Right ventricle myocardium superior (tissue), 1 donor: Measurements from ENCODE around the gene SAPCD1. TPM values are rescaled to one million over a fixed set of nuclear protein-coding genes. Genes with fewer than 3 reads are reported as not detected.
A peak's percentile ranks its signal among the peaks of the same experiment; 100 is the strongest.

Experiments used
- ATAC-seq: fragments of 200-7000 bp; cut with Tn5 transposase; one replicate; pipeline ENCODE4 v1.9.1; 2020; ENCODE audit warnings: mild to moderate bottlenecking; ENCODE audit not compliant: poor library complexity
- DNase-seq: peaks from one replicate; pipeline ENCODE4 v3.0.0-alpha.2; 2020
- intact Hi-C: fragments of 100-400 bp; cut with DNase I; formaldehyde crosslinking; loops from one replicate; pipeline ENCODE4 v1.11.2; 2022
- total RNA-seq: library from RNA; stranded (reverse); fragmentation: NEBNext Ultra II Directional; extraction: Animal tissue kit (Norgen Biotek cat#: 25700); gene quantifications from one replicate; pipeline ENCODE4 v1.2.1, GENCODE V29; 2021
- donor health status: DM: no; HTN: yes; CAD: no; lungs with severe emphysema.

Gene SAPCD1
- total RNA-seq, 1 donor from 2014 or later = 0.86 TPM

DNA sequence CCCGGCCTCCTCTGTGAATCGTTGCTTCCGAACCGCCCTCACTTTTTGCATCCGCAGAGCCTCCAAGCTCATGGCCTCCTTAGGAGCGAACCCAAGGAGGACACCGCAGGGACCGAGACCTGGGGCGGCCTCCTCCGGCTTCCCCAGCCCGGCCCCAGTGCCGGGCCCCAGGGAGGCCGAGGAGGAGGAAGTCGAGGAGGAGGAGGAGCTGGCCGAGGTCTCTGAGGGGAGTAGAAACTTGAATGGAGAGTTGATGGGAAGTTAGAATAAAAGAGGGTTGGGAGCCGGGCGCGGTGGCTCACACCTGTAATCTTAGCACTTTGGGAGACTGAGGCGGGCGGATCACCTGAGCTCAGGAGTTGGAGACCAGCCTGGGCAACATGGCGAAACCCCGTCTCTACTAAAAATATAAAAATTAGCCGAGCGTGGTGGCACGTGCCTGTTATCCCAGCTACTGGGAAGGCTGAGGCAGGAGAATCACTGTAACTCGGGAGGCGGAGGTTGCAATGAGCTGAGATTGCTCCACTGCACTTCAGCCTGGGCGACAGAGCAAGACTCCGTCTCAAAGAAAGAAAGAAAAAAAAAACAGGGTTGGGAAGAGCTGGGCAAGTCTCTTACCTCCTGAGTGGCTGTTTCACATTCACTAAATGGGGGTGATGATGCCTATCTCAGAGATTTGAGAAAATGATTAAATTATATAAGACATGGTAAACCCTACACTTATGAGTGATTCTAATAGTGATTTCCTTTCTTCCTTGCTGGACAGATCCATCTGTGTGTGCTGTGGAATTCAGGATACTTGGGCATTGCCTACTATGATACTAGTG is 21.8 kb upstream of the SAPCD1 start:
- intact Hi-C loops = no loop called here
- ATAC-seq = peak; percentile 1
- peak; percentile 53 for DNase-seq

DNA sequence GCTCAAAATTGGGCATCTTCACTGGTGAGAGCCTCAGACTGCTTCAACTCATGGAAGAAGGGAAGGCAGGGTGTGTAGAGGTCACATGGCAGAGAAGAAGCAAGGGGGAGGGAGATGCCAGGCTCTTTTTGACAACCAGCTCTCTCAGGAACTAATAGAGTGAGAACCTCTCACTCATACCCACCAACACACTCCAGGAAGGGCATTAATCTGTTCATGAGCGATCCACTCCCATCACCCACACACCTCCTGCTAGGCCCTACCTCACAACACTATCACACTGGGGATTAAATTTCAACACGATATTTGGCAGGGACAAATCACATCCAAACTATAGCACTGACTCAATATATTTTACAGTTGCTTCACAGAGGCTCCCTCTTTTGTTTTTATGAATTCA is 20.6 kb upstream of the SAPCD1 start:
- no peak for ATAC-seq
- intact Hi-C loops = no loop called here
- DNase-seq = no peak

DNA sequence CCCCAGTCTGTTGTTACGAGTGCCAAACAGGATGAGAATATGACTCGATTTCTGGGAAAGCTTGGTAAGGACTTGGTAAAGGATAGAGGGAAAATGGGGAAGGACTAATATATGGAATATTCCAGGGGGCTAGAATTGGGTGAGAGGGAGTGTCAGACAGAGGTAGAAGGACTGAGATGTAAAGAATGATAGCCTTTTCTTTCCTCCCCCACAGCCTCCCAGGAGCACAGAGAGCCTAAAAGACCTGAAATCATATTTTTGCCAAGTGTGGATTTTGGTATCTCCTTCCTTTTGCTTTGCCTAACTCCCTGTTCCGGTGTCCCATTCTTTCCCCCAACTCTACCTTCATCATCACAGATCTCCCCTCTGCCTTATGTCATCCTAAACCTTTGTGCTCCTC is 19.6 kb upstream of the SAPCD1 start:
- DNase-seq (no peak), ATAC-seq (no peak)
- intact Hi-C loops = no loop called here

DNA sequence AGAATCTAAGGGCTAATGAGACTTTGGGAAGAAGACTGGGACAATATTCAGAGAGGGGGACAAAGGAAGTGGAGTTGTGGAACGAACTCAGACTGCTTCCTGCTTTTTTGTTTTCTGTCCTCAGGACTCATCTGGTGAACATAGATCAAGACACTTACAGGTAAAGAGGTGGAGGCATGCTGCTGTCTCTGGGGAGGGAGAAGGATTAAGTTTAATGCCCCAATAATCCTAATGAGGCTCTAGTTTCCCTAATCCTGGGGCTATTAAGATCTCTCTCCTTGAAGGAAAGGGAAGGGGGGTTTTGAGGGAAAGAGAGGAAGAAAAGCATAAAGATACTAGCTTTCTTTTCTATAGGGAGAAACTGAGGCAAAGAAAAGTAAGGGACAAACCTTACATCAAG is 18.0 kb upstream of the SAPCD1 start:
- intact Hi-C loops = no loop called here
- DNase-seq (no peak), ATAC-seq (no peak)

DNA sequence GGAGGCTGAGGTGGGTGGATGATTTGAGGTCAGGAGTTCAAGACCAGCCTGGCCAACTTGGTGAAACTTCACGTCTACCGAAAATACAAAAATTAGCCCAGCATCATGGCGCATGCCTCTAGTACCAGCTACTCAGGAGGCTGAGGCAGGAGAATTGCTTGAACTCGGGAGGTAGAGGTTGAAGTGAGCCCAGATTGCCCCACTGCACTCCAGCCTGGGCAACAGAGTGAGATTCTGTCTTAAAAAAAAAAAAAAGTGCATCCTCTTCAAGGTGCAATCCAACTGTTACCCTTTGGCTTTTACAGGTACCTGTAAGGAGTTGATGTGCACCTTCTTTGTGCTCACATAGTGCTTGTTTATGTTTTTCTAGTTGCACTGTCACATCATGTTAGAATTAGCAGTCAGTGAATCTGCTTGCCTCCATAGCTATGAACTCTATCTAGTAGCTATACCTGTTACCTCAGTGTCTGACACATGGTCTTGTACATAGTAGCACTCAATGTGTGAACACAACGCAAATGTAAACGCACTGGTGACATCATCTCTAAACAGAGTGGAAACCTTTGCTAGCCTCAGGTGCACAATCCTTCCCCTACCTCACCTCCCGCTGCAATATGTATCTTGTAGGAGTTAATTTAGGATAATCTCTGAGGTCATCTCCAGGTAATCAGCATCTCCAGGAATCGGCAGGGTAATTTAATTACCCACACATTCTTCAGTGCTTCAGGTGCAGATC is 13.0 kb upstream of the SAPCD1 start:
- intact Hi-C loops = no loop called here
- DNase-seq = no peak
- no peak for ATAC-seq

DNA sequence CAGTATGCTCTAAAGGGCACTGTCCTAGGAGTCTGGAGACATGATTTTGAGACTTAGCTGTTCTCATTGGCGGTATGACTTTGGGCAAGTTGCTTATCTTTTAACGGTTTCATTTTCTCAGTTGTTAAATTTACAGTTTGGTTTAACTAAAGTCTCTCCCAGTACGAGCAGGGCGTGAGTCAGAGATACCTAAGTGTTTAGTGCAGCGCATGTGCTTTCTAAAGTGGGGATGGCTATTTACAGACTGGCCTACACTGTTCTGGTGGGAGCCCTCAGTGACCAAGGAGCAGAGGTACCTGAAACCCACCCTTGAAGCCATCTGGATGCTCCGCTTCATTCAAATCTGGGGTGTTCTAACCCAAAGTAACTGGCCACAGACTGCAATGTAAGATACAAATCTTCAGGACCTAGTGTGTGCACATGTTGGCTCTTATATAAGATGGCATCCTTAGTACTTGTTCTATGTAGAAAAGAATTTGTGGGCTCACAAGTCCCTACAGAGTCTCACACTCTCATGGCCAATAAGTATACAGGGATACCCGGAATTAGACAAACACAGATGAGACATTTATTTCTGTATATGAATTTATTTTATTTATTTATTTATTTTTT is 11.9 kb upstream of the SAPCD1 start:
- DNase-seq (no peak), ATAC-seq (no peak)
- intact Hi-C loops = no loop called here

DNA sequence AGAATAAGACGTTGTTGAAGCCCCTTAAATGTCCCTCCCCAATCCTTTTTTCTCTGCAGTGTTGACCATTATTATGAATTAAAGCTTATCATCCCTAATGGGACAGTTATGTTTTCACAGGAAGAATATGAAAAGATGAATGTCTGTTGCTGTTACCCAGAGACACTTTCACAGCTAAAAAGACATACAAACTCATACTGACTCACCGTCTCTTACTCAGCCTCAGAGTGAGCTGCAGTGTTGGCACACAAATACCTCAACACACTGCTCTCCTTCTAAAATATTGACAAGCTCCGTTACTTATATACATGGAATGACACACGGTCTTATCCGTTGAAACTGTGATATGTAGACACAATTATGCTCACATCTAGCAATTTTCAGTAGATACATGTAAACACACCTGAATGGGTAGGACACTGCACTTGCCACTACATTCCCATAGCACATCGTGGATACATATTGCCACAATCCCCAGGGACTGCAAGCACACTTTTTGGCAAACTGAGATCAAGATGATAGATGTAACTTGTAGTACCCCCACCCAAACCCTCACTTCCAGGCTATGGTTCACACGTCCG is 9.6 kb upstream of the SAPCD1 start:
- DNase-seq = no peak
- no peak for ATAC-seq
- intact Hi-C loops = no loop called here

DNA sequence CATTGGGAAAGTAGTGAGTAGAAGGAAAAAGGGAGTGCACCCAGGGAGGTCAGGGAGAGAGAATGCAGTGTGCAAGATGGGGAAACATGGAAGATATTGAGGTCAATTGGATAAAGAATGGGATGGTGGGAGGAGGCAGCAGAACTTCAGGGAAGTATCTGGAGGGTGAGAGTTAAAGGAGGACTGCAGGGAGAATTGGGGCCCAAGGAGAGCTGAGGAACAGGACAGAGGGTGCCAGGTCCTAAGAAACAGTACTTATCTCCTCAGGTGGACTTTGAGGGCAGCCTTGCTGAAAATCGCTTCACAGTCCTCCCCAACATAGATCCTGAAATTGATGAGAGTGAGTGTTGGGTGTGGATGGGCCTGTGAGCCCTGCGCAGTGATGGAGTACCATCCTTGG is 4.2 kb upstream of the SAPCD1 start:
- no peak for ATAC-seq
- intact Hi-C loops = no loop called here
- DNase-seq = no peak

DNA sequence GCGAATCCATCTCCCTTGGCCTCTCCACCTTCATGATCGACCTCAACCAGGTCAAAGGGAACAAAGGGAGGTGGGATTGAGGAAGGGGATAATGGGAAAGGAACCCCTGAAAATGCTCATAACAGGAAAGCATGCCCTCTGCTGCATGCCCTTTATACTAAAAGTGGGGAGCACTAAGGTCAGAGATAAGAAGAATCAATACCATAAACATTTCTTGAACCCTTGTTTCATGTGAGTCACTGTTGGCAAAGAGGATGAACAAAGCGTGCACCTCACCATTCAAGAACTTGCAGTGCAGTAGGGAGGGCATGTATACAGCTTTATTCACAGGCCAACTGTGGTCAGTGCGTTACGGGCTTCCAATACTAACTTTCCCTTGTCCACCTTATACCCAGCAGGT is 1.7 kb upstream of the SAPCD1 start:
- DNase-seq = no peak
- intact Hi-C loops = no loop called here
- no peak for ATAC-seq

DNA sequence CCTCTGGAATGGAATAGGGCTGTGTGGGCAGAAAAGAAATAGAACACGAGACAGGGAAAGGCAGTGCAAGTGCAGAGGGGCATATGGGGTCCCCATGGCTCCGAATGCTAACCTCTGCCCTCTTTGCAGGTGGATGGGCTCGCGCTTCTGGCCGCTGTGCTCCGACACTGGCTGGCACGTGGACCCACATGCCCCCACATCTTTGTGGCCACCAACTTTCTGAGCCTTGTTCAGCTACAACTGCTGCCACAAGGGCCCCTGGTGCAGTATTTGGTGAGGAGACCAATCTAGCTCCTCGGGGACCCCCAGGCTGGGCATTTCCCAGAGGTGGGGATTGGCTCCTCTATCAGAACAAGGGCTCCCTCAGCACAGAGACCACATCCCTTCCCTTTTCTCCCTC is 1.1 kb upstream of the SAPCD1 start:
- no peak for ATAC-seq
- DNase-seq = no peak
- intact Hi-C loops = no loop called here

DNA sequence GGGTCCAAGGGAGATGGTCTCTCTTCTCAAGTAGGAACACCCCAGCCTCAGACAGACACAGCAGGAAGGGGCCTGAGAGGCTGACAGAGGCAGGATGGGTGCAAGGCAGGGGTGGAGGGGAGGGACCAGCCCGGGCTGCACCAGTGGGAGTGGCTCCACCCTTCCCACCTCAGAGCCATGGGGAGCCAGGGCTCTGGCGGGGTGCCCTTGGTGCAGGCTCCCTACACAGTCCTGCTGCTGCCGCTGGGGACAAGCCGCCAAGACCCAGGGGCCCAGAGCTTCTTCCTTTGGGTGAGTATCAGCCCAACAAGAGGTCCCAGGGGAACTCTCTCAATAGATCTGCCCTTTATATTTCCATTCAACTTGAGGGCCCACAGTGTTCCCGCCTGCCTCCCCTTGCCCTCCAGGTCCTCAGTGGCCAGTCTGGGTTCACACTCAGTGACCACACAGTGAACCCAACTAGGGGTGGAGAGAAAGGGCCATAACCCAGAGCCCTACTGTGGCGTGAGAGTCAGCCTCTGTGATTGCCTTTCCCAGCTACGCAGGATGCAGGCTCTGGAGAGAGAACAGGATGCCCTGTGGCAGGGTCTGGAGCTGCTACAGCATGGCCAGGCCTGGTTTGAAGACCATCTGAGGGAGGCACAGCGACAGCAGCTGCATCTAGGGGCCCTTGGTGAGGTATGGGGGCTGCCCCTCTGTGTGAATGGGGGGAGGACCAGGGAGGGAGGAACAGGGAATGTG is 592 bp downstream of the SAPCD1 start:
- intact Hi-C loops = no loop called here
- no peak for ATAC-seq
- no peak for DNase-seq

DNA sequence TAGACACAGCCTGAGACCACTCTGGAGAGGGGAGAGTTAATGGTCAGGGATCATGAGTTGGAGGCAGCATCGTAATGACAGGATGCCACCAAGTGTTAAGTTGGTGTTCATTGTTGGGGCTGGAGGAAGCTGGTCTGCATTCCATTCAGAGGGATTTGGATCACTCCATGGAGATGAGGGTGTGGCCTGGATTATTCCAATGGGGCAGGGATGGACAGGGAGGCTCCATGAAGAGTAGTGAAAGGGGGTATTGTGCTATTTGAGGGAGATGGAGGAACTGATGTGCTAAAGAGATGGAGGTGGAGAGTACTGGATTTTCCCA is 1.1 kb downstream of the SAPCD1 start:
- no peak for DNase-seq
- no peak for ATAC-seq
- intact Hi-C loops = no loop called here

DNA sequence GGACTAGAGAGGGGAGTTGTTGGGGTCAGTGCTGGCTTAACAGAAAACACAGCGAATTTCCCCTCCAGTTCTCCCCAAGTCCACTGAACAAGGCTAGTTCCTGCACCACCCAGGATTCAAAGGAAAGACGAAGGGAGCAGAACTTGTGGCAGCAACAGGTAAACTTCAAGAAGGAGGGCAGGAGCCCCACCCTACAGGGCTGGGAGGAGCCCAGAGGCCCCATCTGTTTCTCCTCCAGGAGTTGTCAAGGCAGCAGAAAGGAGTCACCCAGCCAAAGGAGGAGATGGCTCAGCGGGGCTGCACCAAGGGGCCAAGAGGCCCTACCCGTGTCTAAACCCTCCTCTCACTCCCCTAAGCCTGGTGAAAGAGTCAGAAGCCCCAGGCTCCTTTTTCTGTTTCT is 1.7 kb downstream of the SAPCD1 start:
- ATAC-seq = no peak
- intact Hi-C loops = no loop called here

DNA sequence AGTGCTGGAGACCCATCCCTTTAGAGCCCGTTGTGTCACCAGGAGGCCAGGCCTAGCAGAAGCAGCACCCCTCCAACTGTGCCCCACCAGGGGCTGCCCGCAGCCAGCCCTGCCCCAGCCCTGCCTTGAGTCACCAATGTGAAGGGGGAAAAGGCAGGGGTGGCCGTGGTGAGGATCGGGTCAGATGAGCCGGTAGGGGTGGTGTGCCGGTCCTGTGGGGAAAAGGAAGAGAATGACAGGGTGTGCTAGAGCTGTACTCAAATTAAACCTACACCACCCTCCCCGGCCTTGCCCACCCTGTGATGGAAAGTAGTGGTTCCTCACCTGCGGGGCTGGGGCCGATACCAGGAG is 3.1 kb downstream of the SAPCD1 start:
- no peak for DNase-seq
- intact Hi-C loops = no loop called here

More for the DNA sequence above, 1.7 kb downstream of the SAPCD1 start:
- DNase-seq = no peak

DNA sequence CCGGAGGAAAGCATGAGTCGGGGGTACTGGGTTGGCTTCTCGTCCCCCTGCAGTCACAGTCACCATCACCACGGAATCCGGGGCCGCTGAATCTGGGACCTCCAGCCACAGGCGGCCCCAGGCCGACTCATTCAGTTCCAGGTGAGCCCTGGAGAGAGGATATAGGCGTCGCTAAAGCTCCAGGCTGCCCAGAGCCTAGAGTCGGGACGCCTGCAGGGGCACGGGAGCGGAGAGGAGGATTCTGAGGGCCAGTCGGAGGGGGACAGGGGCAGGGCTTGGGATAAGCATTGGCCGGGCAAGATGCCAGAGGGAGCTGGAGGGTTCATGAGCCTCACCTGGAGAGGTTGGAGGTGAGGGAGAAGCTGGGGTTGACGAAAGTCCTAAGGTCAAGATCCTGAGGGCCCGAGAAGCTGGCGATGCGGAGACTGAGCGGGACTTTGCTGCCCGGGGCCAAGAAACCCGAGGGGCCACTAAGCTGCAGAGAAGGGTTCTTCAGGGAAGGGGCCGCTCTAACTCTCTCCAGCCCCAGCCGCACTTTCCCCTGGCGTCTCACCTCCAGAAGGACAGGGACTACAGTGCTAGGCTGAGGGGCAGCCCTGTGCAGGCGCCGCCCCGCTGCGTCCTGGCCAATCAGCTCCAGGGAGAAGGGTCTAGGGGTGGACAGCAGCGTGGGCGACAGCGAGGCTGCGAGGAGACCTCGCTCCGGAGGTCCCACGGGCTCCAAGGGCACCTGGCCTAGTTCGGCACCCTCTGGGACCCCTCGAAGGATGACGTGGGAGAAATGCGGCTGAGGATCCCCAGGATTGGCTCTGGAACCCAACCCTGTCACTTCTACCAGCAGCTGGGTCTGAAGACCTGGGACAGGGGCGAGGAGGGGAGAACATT is 3.7 kb downstream of the SAPCD1 start:
- no peak for DNase-seq
- intact Hi-C loops = no loop called here
- ATAC-seq = peak; percentile 51

More for the DNA sequence above, 3.1 kb downstream of the SAPCD1 start:
- no peak for ATAC-seq

DNA sequence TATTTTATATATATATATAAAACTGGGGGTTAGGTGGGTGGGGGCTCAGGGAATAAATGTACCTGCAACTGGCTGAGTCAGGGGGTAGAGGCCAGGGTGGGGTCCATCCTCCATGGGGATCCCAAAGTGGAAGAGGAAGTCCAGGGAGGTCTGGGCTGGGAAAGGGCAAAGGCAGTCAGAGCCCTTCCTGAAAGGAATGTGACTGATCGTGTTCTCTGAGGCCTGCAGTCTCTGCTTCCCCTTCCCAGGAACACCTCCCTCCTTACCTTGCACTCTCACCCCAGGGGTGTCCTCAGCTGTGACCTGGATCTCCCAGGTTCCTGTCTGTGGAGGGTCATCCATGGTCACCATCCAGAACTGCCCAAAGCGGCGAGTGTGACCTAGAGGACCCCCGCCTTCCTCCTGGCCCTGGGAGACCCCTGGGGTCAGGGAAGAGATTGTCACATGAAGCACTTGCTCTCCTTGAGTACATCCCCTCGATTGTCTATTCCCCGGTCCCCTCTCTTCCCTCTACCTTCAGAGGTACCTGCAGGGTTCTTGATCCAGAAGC is 4.7 kb downstream of the SAPCD1 start:
- ATAC-seq (no peak), DNase-seq (no peak)

DNA sequence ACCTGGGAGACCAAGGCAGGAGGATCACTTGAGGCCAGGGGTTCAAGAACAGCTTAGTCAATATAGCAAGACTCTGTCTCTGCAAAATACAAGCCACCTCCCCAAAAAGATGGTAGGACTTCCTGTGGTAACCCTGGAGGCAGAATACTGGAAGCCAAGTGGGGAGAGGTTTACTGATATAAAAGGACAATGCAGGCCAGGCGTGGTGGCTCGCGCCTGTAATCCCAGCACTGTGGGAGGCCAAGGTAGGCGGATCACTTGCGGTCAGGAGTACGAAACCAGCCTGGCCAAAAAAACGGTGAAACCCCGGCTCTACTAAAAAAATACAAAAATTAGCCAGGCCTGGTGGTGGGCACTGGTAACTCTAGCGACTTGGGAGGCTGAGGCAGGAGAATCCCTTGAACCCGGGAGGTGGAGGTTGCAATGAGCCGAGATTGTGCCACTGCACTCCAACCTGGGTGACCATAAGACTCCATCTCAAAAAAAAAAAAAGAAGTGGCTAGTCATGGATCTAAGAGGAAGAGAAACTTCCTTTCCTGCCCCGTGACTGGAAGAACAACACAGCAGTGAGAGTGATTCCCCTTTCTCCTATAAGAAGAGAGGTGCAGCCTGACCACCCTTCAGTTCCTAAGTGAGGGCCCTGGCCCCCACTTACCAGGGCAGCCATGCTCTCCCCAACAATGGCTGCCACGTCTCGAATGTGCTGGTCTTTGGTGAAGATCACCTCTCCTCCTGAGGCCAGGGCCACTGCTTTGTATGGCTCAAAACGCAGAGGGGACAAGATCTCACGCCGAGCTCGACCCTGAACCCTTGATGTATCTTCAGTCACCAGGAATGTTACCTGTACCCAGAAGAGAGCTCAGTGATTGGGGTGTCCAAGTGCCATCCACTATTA is 6.2 kb downstream of the SAPCD1 start:
- intact Hi-C loops = no loop called here
- DNase-seq = no peak
- peak; percentile 25 for ATAC-seq

More for the DNA sequence above, 4.7 kb downstream of the SAPCD1 start:
- intact Hi-C loops = no loop called here
